SU-DHL-6 (cell line): ENCODE measurements around the gene USP10.

Experiments used
- CTCF ChIP-seq: fragments of 200-600 bp; sonication (generic); IDR thresholded peaks from one replicate; pipeline ENCODE4 v1.5.1; 2017; ENCODE audit warnings: antibody characterized with exemption, mild to moderate bottlenecking, low read length, moderate library complexity; ENCODE audit not compliant: insufficient read depth, poor library complexity, severe bottlenecking
- EZH2phosphoT487 ChIP-seq: fragments of 200-600 bp; sonication (generic), shearing (Covaris generic); conservative IDR thresholded peaks from 2 replicates; pipeline ENCODE4 v1.6.1; 2018; ENCODE audit warnings: mild to moderate bottlenecking, antibody characterized with exemption, low read length, moderate library complexity, mixed read lengths

DNA sequence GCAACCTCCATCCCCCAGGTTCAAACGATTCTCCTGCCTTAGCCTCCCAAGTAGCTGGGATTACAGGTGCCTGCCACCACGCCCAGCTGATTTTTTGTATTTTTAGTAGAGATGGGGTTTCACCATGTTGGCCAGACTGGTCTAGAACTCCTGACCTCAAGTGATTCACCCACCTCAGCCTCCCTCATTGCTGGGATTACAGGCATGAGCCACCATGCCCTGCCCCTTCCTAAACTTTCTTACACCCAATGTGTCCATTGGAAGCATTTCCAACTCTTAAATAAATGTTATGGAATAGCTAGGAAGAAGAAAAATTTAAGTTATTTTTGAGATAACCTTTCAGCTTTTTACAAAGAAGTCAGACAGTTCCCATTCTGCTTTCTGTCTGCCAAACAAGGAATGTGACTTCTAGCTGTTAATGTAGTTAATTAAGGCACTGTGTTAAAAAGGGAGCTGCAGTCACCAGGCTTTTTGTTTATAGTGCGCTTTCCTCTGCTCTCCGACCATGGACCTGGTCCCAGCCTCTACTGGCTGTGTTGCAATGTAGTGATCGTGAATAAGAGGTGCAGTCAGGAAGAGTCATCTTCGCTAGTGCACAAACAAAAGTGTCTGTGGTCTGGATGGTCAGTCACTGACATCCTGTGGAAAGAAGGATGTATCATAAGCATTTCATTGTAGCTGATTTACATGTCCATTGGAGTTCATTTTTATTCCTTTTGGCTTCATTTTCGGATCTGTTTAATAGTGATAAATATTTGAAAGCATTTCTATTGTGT is 39.7 kb downstream of the USP10 start:
- no peak for TF ChIP-seq EZH2phosphoT487
- TF ChIP-seq CTCF: no peak
